Chondrocyte (in vitro differentiated cells): Measurements from ENCODE around the gene EDEM3. TPM values are rescaled to one million over a fixed set of nuclear protein-coding genes. Genes with fewer than 3 reads are reported as not detected.

Experiments
- DNase-seq: peaks from one replicate; pipeline ENCODE4 v3.0.0; 2021; ENCODE audit warnings: mixed read lengths, low spot score
- H3K27ac Mint-ChIP-seq: one replicate; pipeline ENCODE4 v1.8.0; 2021; ENCODE audit warnings: mild to moderate bottlenecking, moderate library complexity, mixed read lengths; ENCODE audit not compliant: unreplicated experiment
- H3K27me3 Mint-ChIP-seq: 2 replicates; pipeline ENCODE4 v1.8.0; 2021; ENCODE audit warnings: low read depth, mixed read lengths
- H3K36me3 Mint-ChIP-seq: 2 replicates; pipeline ENCODE4 v1.8.0; 2021; ENCODE audit warnings: low read depth, mixed read lengths
- H3K4me1 Mint-ChIP-seq: 2 replicates; pipeline ENCODE4 v1.8.0; 2021; ENCODE audit warnings: low read depth, mild to moderate bottlenecking, mixed read lengths
- H3K4me3 Mint-ChIP-seq: one replicate; pipeline ENCODE4 v1.8.0; 2021; ENCODE audit warnings: mild to moderate bottlenecking, moderate library complexity, mixed read lengths; ENCODE audit not compliant: unreplicated experiment
- H3K9me3 Mint-ChIP-seq: 2 replicates; pipeline ENCODE4 v1.8.0; 2021; ENCODE audit warnings: low read depth, mixed read lengths
- total RNA-seq: library from RNA; stranded (reverse); gene quantifications from 3 replicates; pipeline ENCODE4 v1.2.1, GENCODE V29; 2021
- TF ChIP-seq, protein P1 (sequence below): fragments of 200-600 bp; sonication (generic); IDR thresholded peaks from 2 replicates; pipeline ENCODE4 v1.5.0; 2021; ENCODE audit warnings: antibody characterized with exemption, mild to moderate bottlenecking, moderate library complexity

The EDEM3 gene
- total RNA-seq, 1 donor from 2014 or later = 31.6 TPM

- peaks cover 2% of the 10 kb centered on the region for H3K36me3 Mint-ChIP-seq
- H3K9me3 Mint-ChIP-seq = no peaks in the 10 kb centered on the region
- TF ChIP-seq, protein P1, sequence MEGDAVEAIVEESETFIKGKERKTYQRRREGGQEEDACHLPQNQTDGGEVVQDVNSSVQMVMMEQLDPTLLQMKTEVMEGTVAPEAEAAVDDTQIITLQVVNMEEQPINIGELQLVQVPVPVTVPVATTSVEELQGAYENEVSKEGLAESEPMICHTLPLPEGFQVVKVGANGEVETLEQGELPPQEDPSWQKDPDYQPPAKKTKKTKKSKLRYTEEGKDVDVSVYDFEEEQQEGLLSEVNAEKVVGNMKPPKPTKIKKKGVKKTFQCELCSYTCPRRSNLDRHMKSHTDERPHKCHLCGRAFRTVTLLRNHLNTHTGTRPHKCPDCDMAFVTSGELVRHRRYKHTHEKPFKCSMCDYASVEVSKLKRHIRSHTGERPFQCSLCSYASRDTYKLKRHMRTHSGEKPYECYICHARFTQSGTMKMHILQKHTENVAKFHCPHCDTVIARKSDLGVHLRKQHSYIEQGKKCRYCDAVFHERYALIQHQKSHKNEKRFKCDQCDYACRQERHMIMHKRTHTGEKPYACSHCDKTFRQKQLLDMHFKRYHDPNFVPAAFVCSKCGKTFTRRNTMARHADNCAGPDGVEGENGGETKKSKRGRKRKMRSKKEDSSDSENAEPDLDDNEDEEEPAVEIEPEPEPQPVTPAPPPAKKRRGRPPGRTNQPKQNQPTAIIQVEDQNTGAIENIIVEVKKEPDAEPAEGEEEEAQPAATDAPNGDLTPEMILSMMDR = no peak
- H3K27ac Mint-ChIP-seq = no peak overlapping the region
- H3K4me3 Mint-ChIP-seq = no peak overlapping the region
- no peak for DNase-seq
- H3K4me1 Mint-ChIP-seq = peaks cover 15% of the 10 kb centered on the region
- H3K27me3 Mint-ChIP-seq = peaks cover 7% of the 10 kb centered on the region
These were observed 111.0 kb downstream of the EDEM3 start for GRCh38 chr1:184643661-184644060.

DNA sequence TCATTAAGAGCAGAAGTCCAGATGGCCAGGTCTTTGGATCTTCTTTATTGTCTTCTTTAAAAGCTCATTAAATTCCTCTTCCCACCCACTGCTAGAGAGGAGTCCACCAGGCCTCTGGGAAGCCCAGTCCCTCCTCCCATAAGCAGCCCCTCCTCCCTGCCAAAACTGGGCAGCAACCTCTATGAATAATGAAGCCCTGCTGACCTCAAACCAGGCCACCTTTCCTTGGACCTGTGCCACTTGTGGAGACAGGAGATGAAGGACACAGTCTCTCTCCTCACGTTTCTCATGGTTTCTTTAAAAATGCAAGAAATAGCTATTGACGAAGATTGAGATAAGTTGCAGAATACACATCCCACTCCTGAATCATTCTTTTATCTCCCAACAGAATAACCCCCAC, 112.8 kb downstream of the EDEM3 start:
- H3K4me3 Mint-ChIP-seq = no peak overlapping the region
- H3K9me3 Mint-ChIP-seq = peaks cover 3% of the 10 kb centered on the region
- H3K36me3 Mint-ChIP-seq = peaks cover 3% of the 10 kb centered on the region
- peaks cover 5% of the 10 kb centered on the region for H3K4me1 Mint-ChIP-seq
- TF ChIP-seq, protein P1 = no peak
- no peak for DNase-seq
- H3K27ac Mint-ChIP-seq = no peak overlapping the region
- peaks cover 7% of the 10 kb centered on the region for H3K27me3 Mint-ChIP-seq

DNA sequence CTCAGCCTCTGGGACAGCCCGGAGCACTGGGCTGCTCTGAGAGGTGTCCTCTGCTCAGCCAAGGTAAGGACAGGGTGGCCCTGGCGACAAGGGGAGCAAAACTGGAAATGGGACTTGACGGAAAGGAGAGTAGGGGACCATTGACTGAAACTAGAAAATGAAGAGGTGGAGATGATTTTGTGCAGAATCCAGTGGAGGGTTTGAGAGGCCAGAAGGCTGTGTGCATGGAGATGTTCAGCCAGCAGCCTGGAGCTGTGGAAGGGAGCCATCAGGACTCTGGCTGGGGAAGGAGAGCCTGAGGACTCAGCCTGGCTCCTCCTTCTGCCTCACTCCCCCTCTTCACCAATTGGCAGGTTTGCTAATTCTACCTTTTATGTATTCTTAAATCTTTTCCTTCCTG, 114.2 kb downstream of the EDEM3 start:
- Mint-ChIP-seq H3K27me3 (peaks cover 7% of the 10 kb centered on the region), H3K36me3 (peaks cover 3% of the 10 kb centered on the region), H3K27ac (no peak overlapping the region), H3K9me3 (peaks cover 3% of the 10 kb centered on the region), H3K4me3 (no peak overlapping the region), H3K4me1 (no peaks in the 10 kb centered on the region)
- no peak for DNase-seq
- TF ChIP-seq, protein P1 = no peak

Other genes with a start within 250 kb of the EDEM3 start
- gene NIBAN1, start 219.7 kb upstream of the EDEM3 start, total RNA-seq = 22.6 to 101 TPM (median 98.7 TPM) in 3 replicates